ENCODE measurements around the gene XYLT2. TPM values are rescaled to one million over a fixed set of nuclear protein-coding genes. Genes with fewer than 3 reads are reported as not detected.

The XYLT2 gene
- total and polyA plus RNA-seq, 2 of the 13 experiments (the other 11 are each of a cell fraction or from before 2014, with no cell fraction given): 17.0 to 22.1 TPM

DNA sequence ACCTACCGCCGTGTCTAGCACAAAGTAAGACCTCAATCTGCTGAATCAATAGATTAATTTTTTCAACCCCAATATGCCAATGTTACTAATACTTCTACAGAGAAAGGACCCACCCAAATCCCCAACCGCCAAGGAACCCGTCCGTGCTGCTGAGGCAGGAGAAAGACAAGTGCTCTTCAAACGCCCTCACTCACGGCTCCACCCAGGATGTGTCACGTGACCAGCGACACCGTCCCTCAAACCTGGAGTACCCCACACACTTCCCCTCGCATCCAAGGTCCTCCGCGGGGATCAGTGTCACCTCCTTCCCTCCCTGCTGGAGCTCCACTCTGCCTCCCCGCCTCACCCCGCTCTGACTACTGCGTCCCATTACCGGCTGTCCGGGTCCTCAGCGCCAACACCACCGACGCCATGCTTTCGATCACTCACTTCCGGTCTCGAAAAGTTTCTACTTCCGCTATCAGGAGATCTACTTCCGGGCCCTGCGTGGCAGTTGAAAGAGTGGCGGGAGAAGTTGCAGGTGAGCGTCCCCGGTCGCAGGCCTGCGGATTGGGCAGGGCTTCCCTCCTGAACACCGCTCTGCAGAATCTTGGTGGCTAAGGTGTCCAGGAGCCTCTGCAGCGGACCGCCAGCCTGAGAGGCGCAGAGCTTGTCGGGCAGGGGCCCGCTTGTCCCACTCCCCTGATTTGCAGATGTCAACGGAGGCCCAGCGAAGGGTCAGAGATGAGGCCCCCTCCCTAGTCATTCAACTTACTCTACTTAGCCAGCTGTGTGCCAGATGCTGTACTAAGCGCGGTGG, 27.0 kb downstream of the XYLT2 start, which contains the start of the genes EME1 and MRPL27 (continued):
- peak; percentile 99 for TF ChIP-seq ZBTB40 (IDR thresholded peaks at IDR 0.05)
- peak; percentile 94 for TF ChIP-seq ZBTB40 (CRISPR knock-in tag; IDR thresholded peaks at IDR 0.05)
- peak; percentile 67; the same call in 1 of the 2 replicates for TF ChIP-seq E2F2 (CRISPR knock-in tag; IDR thresholded peaks at IDR 0.05; ENCODE audit: borderline replicate concordance)
- 0 out of 2 replicates have a peak, but pooled peaks have one; percentile 7 for TF ChIP-seq ATF3 (CRISPR knock-in tag; IDR thresholded peaks at IDR 0.05)
- peak; percentile 59; the same call in 1 of the 2 replicates for TF ChIP-seq ZSCAN9 (CRISPR knock-in tag; IDR thresholded peaks at IDR 0.05; ENCODE audit: borderline replicate concordance)
- no peak for TF ChIP-seq ZNF781 (CRISPR knock-in tag; IDR thresholded peaks at IDR 0.05; ENCODE audit: borderline replicate concordance, not compliant biosample characterization)
- TF ChIP-seq KLF15 (CRISPR knock-in tag; IDR thresholded peaks at IDR 0.05; ENCODE audit: borderline replicate concordance): peak; percentile 76; the same call in 1 of the 2 replicates
- no peak for TF ChIP-seq MAZ (IDR thresholded peaks at IDR 0.05; ENCODE audit: borderline replicate concordance, low read depth, low read length)
- peak; percentile 88 for TF ChIP-seq MAZ (CRISPR knock-in tag; IDR thresholded peaks at IDR 0.05; ENCODE audit: low read depth)
- TF ChIP-seq ZNF414 (CRISPR knock-in tag; IDR thresholded peaks at IDR 0.05): no peak; the same call in 1 of the 2 replicates
- TF ChIP-seq KDM2A (CRISPR knock-in tag; IDR thresholded peaks at IDR 0.05; ENCODE audit: borderline replicate concordance, low read depth): peak; percentile 91
- peak; percentile 94 for TF ChIP-seq ZNF18 (CRISPR knock-in tag; IDR thresholded peaks at IDR 0.05; ENCODE audit: insufficient replicate concordance)

Measured in HepG2 (cell line).